ENCODE data around the gene MALRD1.

GRCh38 chr10:19638896-19639233, 590.3 kb downstream of the MALRD1 start:
- TF ChIP-seq CTCF (IDR thresholded peaks at IDR 0.05 in 8 of 11, conservative IDR thresholded peaks at IDR 0.05 in 3 of 11) (no peak), POLR2A (IDR thresholded peaks at IDR 0.05) (no peak), POLR2AphosphoS5 (IDR thresholded peaks at IDR 0.05) (no peak)
